Hepatocyte (in vitro differentiated cells): ENCODE measurements around the gene RRAGC. TPM values are rescaled to one million over a fixed set of nuclear protein-coding genes. Genes with fewer than 3 reads are reported as not detected.
"Not testable (repeated sequence)": the region's sequence is repeated elsewhere in the genome, so short reads cannot be mapped to it uniquely, and the experiment has no call there.

Experiments used
- DNase-seq: peaks from one replicate; pipeline ENCODE4 v3.0.0-alpha.2; 2016; ENCODE audit warnings: low spot score
- H2AFZ ChIP-seq: fragments of 200-600 bp; sonication (generic); 2 replicates; pipeline ENCODE4 v1.6.0; 2016; ENCODE audit warnings: antibody characterized with exemption, mild to moderate bottlenecking
- H3K27ac ChIP-seq: fragments of 200-600 bp; sonication (generic); 2 replicates; pipeline ENCODE4 v1.5.1; 2016; ENCODE audit warnings: mild to moderate bottlenecking
- H3K27me3 ChIP-seq: fragments of 200-600 bp; sonication (generic); 2 replicates; pipeline ENCODE4 v1.6.1; 2016
- H3K36me3 ChIP-seq: fragments of 200-600 bp; sonication (generic); replicated peaks from 2 replicates; pipeline ENCODE4 v1.5.1; 2016; ENCODE audit warnings: low read depth; ENCODE audit not compliant: insufficient read depth
- H3K4me1 ChIP-seq: fragments of 200-600 bp; sonication (generic); 2 replicates; pipeline ENCODE4 v1.5.1; 2016; ENCODE audit warnings: mild to moderate bottlenecking, moderate library complexity; ENCODE audit not compliant: insufficient read depth
- H3K4me2 ChIP-seq: fragments of 200-600 bp; sonication (generic); 2 replicates; pipeline ENCODE4 v1.6.0; 2016
- H3K4me3 ChIP-seq: fragments of 200-600 bp; sonication (generic); 2 replicates; pipeline ENCODE4 v1.5.1; 2016; ENCODE audit warnings: mild to moderate bottlenecking
- H3K79me2 ChIP-seq: fragments of 200-600 bp; sonication (generic); 2 replicates; pipeline ENCODE4 v1.6.0; 2017; ENCODE audit warnings: mild to moderate bottlenecking
- H3K9me2 ChIP-seq: fragments of 200-600 bp; sonication (generic); replicated peaks from 2 replicates; pipeline ENCODE4 v1.6.0; 2017; ENCODE audit warnings: mild to moderate bottlenecking; ENCODE audit not compliant: insufficient read depth
- H3K9me3 ChIP-seq: fragments of 200-600 bp; sonication (generic); 2 replicates; pipeline ENCODE4 v1.5.1; 2016; ENCODE audit warnings: low read depth, mild to moderate bottlenecking
- H4K20me1 ChIP-seq: fragments of 200-600 bp; sonication (generic); 2 replicates; pipeline ENCODE4 v1.6.0; 2016; ENCODE audit warnings: mild to moderate bottlenecking; ENCODE audit not compliant: insufficient read depth, poor library complexity, severe bottlenecking
- CTCF ChIP-seq: fragments of 200-600 bp; sonication (generic); IDR thresholded peaks from 2 replicates; pipeline ENCODE4 v1.5.1; 2016; ENCODE audit warnings: antibody characterized with exemption, mild to moderate bottlenecking; ENCODE audit not compliant: poor library complexity
- EZH2 ChIP-seq: fragments of 200-600 bp; sonication (generic); IDR thresholded peaks from 2 replicates; pipeline ENCODE4 v1.6.1; 2016; ENCODE audit warnings: antibody characterized with exemption, mild to moderate bottlenecking, borderline replicate concordance
- EZH2phosphoT487 ChIP-seq: fragments of 200-600 bp; sonication (generic); IDR thresholded peaks from one replicate; pipeline ENCODE4 v1.6.1; 2018; ENCODE audit warnings: antibody characterized with exemption, mild to moderate bottlenecking, low read depth, moderate library complexity; ENCODE audit not compliant: unreplicated experiment, severe bottlenecking
- whole genome bisulfite sequencing: methylation state at CpG from one replicate; pipeline ENCODE4 v1.1.6; 2016; ENCODE audit warnings: low lambda C conversion rate; ENCODE audit errors: missing lambda C conversion rate; 5-methylcytosine and 5-hydroxymethylcytosine counted together
- polyA plus RNA-seq: library from polyadenylated mRNA; unstranded; fragments of >200 nt; fragmentation: Nextera tagmentation; extraction: Ambion mirVana; gene quantifications from 2 replicates; pipeline ENCODE4 v1.2.1, GENCODE V29; 2016
- total RNA-seq: library from RNA; depleted of rRNA; stranded (reverse); fragments of >200 nt; gene quantifications from 2 replicates; pipeline ENCODE4 v1.2.3, GENCODE V29; 2014

RRAGC gene
- total and polyA plus RNA-seq, 2 experiments from 2014 or later: 21.7 to 36.6 TPM

- Histone ChIP-seq H3K9me3 (no peaks in the 10 kb centered on the region), H3K27me3 (no peaks in the 10 kb centered on the region), H3K27ac (no peak overlapping the region), H3K4me1 (no peaks in the 10 kb centered on the region), H3K9me2 (no peaks in the 10 kb centered on the region), H4K20me1 (peaks cover 26% of the 10 kb centered on the region), H3K36me3 (peaks cover 7% of the 10 kb centered on the region), H3K79me2 (peaks cover 32% of the 10 kb centered on the region), H2AFZ (no peak overlapping the region), H3K4me3 (no peak overlapping the region), H3K4me2 (no peak overlapping the region)
- no peak for TF ChIP-seq EZH2phosphoT487
- TF ChIP-seq EZH2: no peak
- TF ChIP-seq CTCF: no peak
- 78% methylated on average over 3 of the region's 3 CpGs for WGBS
- no peak for DNase-seq
These were observed 13.4 kb downstream of the RRAGC start for GRCh38 chr1:38846210-38846609.

GRCh38 chr1:38845088-38845487 is 14.5 kb downstream of the RRAGC start:
- not testable (repeated sequence) for H2AFZ ChIP-seq, H3K9me2 ChIP-seq, H3K4me3 ChIP-seq, H3K27me3 ChIP-seq, DNase-seq, H3K27ac ChIP-seq, H3K4me2 ChIP-seq, H3K4me1 ChIP-seq, H3K36me3 ChIP-seq, H3K9me3 ChIP-seq
- 100% methylated on average over 3 of the region's 3 CpGs for WGBS
- H3K79me2 ChIP-seq: peaks cover 32% of the 10 kb centered on the region
- peaks cover 23% of the 10 kb centered on the region for H4K20me1 ChIP-seq

DNA sequence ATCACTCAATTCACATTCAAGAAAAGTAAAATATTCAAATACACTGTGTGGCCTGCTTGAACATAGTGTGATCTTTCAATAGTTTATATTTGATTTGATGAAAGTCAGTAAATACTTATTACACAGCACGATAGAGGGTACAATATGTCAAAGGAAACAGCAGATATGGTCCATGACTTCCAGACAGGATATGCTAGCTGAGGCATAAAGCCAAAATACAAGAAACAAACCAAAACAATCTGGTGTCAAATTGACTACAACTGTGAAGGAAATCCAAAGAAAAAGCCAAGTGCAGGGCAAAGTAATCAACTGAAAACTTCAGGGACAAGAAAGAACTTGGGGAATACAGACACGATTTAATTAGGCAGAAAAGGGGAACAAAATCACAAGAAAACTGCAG is 19.3 kb downstream of the RRAGC start:
- Histone ChIP-seq H3K36me3 (peaks cover 4% of the 10 kb centered on the region), H3K9me3 (no peaks in the 10 kb centered on the region), H2AFZ (no peak overlapping the region), H3K4me1 (no peaks in the 10 kb centered on the region), H4K20me1 (peaks cover 19% of the 10 kb centered on the region), H3K27me3 (no peaks in the 10 kb centered on the region), H3K27ac (no peak overlapping the region), H3K4me3 (no peak overlapping the region), H3K9me2 (no peaks in the 10 kb centered on the region), H3K4me2 (no peak overlapping the region), H3K79me2 (peaks cover 8% of the 10 kb centered on the region)
- TF ChIP-seq EZH2 (no peak), EZH2phosphoT487 (no peak), CTCF (no peak)
- no peak for DNase-seq
- 90% methylated on average over 2 of the region's 2 CpGs for WGBS

GRCh38 chr1:38839363-38839762 is 20.2 kb downstream of the RRAGC start:
- no peaks in the 10 kb centered on the region for H3K36me3 ChIP-seq
- no peak overlapping the region for H2AFZ ChIP-seq
- peaks cover 19% of the 10 kb centered on the region for H4K20me1 ChIP-seq
- H3K4me2 ChIP-seq: no peak overlapping the region
- TF ChIP-seq CTCF: no peak
- no peak for TF ChIP-seq EZH2phosphoT487
- TF ChIP-seq EZH2: no peak
- H3K4me1 ChIP-seq: no peaks in the 10 kb centered on the region
- no peak for DNase-seq
- no peaks in the 10 kb centered on the region for H3K27me3 ChIP-seq
- H3K9me3 ChIP-seq: no peaks in the 10 kb centered on the region
- H3K4me3 ChIP-seq: no peak overlapping the region
- H3K9me2 ChIP-seq: no peaks in the 10 kb centered on the region
- no peak overlapping the region for H3K27ac ChIP-seq
- H3K79me2 ChIP-seq: peaks cover 8% of the 10 kb centered on the region
- 92% methylated on average over 9 of the region's 9 CpGs for WGBS

- not testable (repeated sequence) for H3K9me2 ChIP-seq, H3K4me2 ChIP-seq, DNase-seq, H3K27ac ChIP-seq, H3K9me3 ChIP-seq, H3K36me3 ChIP-seq, H2AFZ ChIP-seq, H3K4me3 ChIP-seq, H3K79me2 ChIP-seq, H3K4me1 ChIP-seq, H3K27me3 ChIP-seq, H4K20me1 ChIP-seq
- 93% methylated on average over 10 of the region's 10 CpGs for WGBS
These were observed 23.3 kb downstream of the RRAGC start for GRCh38 chr1:38836316-38836715.
